Osteocyte (in vitro differentiated cells): Measurements from ENCODE around the gene RAD52. TPM values are rescaled to one million over a fixed set of nuclear protein-coding genes. Genes with fewer than 3 reads are reported as not detected.
A peak's percentile ranks its signal among the peaks of the same experiment; 100 is the strongest.

Source experiments
- DNase-seq: peaks from one replicate; pipeline ENCODE4 v3.0.0; 2021; ENCODE audit warnings: mixed read lengths; ENCODE audit not compliant: unreplicated experiment; ENCODE audit errors: extremely low spot score
- H3K27ac Mint-ChIP-seq: one replicate; pipeline ENCODE4 v1.8.0; 2021; ENCODE audit warnings: mild to moderate bottlenecking, mixed read lengths; ENCODE audit not compliant: unreplicated experiment
- H3K27me3 Mint-ChIP-seq: one replicate; pipeline ENCODE4 v1.8.0; 2021; ENCODE audit warnings: mixed read lengths; ENCODE audit not compliant: unreplicated experiment
- H3K36me3 Mint-ChIP-seq: one replicate; pipeline ENCODE4 v1.8.0; 2021; ENCODE audit warnings: mixed read lengths; ENCODE audit not compliant: unreplicated experiment
- H3K4me1 Mint-ChIP-seq: one replicate; pipeline ENCODE4 v1.8.0; 2021; ENCODE audit warnings: mixed read lengths; ENCODE audit not compliant: unreplicated experiment
- H3K4me3 Mint-ChIP-seq: one replicate; pipeline ENCODE4 v1.8.0; 2021; ENCODE audit warnings: mild to moderate bottlenecking, moderate library complexity, mixed read lengths; ENCODE audit not compliant: unreplicated experiment
- H3K9me3 Mint-ChIP-seq: one replicate; pipeline ENCODE4 v1.8.0; 2021; ENCODE audit warnings: mixed read lengths; ENCODE audit not compliant: unreplicated experiment
- total RNA-seq: library from RNA; stranded (reverse); gene quantifications from 2 replicates; pipeline ENCODE4 v1.2.1, GENCODE V29; 2021
- TF ChIP-seq, protein P1 (sequence below): fragments of 200-600 bp; sonication (generic); IDR thresholded peaks from 2 replicates; pipeline ENCODE4 v1.5.0; 2021; ENCODE audit warnings: antibody characterized with exemption, mild to moderate bottlenecking, moderate library complexity

The RAD52 gene
- total RNA-seq, 1 donor from 2014 or later: 17.8 TPM

GRCh38 chr12:991350-992333 lies 42.1 kb upstream of the RAD52 start:
- Mint-ChIP-seq H3K4me3 (peak overlapping the region; percentile 93), H3K36me3 (peaks cover 3% of the 10 kb centered on the region), H3K4me1 (peaks cover 48% of the 10 kb centered on the region), H3K27me3 (no peaks in the 10 kb centered on the region), H3K27ac (peak overlapping the region; percentile 91), H3K9me3 (no peaks in the 10 kb centered on the region)
- TF ChIP-seq, protein P1, sequence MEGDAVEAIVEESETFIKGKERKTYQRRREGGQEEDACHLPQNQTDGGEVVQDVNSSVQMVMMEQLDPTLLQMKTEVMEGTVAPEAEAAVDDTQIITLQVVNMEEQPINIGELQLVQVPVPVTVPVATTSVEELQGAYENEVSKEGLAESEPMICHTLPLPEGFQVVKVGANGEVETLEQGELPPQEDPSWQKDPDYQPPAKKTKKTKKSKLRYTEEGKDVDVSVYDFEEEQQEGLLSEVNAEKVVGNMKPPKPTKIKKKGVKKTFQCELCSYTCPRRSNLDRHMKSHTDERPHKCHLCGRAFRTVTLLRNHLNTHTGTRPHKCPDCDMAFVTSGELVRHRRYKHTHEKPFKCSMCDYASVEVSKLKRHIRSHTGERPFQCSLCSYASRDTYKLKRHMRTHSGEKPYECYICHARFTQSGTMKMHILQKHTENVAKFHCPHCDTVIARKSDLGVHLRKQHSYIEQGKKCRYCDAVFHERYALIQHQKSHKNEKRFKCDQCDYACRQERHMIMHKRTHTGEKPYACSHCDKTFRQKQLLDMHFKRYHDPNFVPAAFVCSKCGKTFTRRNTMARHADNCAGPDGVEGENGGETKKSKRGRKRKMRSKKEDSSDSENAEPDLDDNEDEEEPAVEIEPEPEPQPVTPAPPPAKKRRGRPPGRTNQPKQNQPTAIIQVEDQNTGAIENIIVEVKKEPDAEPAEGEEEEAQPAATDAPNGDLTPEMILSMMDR: no peak
- DNase-seq: no peak

GRCh38 chr12:990661-991349 lies 41.3 kb upstream of the RAD52 start, which contains the start of gene ERC1:
Gene ERC1, plus strand, starts transcription at chr12:991223. Its CDS starts 36,681 bp downstream, at chr12:1027904.
- no peaks in the 10 kb centered on the region for H3K9me3 Mint-ChIP-seq
- no peaks in the 10 kb centered on the region for H3K27me3 Mint-ChIP-seq

GRCh38 chr12:989751-990660 lies 40.5 kb upstream of the RAD52 start:
- Mint-ChIP-seq H3K36me3 (peaks cover 5% of the 10 kb centered on the region), H3K27me3 (no peaks in the 10 kb centered on the region), H3K27ac (peak overlapping the region; percentile 98), H3K4me1 (peaks cover 39% of the 10 kb centered on the region), H3K4me3 (peak overlapping the region; percentile 93), H3K9me3 (no peaks in the 10 kb centered on the region)
- DNase-seq: peak; percentile 87
- TF ChIP-seq, protein P1: peak; percentile 28

More at GRCh38 chr12:990661-991349, 41.3 kb upstream of the RAD52 start, which contains the start of gene ERC1:
- H3K4me1 Mint-ChIP-seq: peaks cover 47% of the 10 kb centered on the region
- TF ChIP-seq, protein P1: no peak
- peak within 1 kb of the TSS; percentile 98 for H3K27ac Mint-ChIP-seq
- peaks cover 5% of the 10 kb centered on the region for H3K36me3 Mint-ChIP-seq
- DNase-seq: peak; percentile 96
- peak within 1 kb of the TSS; percentile 93 for H3K4me3 Mint-ChIP-seq

- Mint-ChIP-seq H3K36me3 (peaks cover 5% of the 10 kb centered on the region), H3K27ac (peak overlapping the region; percentile 98), H3K27me3 (no peaks in the 10 kb centered on the region), H3K9me3 (no peaks in the 10 kb centered on the region), H3K4me1 (peaks cover 39% of the 10 kb centered on the region), H3K4me3 (peak overlapping the region; percentile 93)
- no peak for DNase-seq
- TF ChIP-seq, protein P1: no peak
Observed at GRCh38 chr12:989051-989450, 39.6 kb upstream of the RAD52 start.
